Measurements from ENCODE around the gene SPATA16. TPM values are rescaled to one million over a fixed set of nuclear protein-coding genes. Genes with fewer than 3 reads are reported as not detected.
"Not testable (repeated sequence)": the region's sequence is repeated elsewhere in the genome, so short reads cannot be mapped to it uniquely, and the experiment has no call there.

Gene SPATA16
- not detected for total RNA-seq
- long read RNA-seq, result 0 reads

- intact Hi-C loops (cut with DNase I), result no loop called here
- no peak for DNase-seq (ENCODE audit: low spot score)
Measured at GRCh38 chr3:173140986-173141385, at the start of gene SPATA16. TSS of gene SPATA16 (minus strand) at chr3:173141235. CDS start at chr3:173117731, 23,504 bp downstream.

GRCh38 chr3:173183022-173183421, 42.0 kb upstream of the SPATA16 start:
- DNase-seq (ENCODE audit: low spot score); intact Hi-C loops (cut with DNase I): not testable (repeated sequence)

GRCh38 chr3:173173652-173174051, 32.6 kb upstream of the SPATA16 start:
- DNase-seq (ENCODE audit: low spot score), result no peak
- intact Hi-C loops (cut with DNase I), result no loop called here

GRCh38 chr3:173159139-173159538, 18.1 kb upstream of the SPATA16 start:
- intact Hi-C loops (cut with DNase I), result not testable (repeated sequence)

GRCh38 chr3:173156533-173156932, 15.5 kb upstream of the SPATA16 start:
- intact Hi-C loops (cut with DNase I); DNase-seq (ENCODE audit: low spot score): not testable (repeated sequence)

More at GRCh38 chr3:173159139-173159538, 18.1 kb upstream of the SPATA16 start:
- not testable (repeated sequence) for DNase-seq (ENCODE audit: low spot score)

GRCh38 chr3:173153631-173154030, 12.6 kb upstream of the SPATA16 start:
- no peak for DNase-seq (ENCODE audit: low spot score)
- intact Hi-C loops (cut with DNase I), result no loop called here

GRCh38 chr3:173139420-173139819, 1.6 kb downstream of the SPATA16 start:
- DNase-seq (ENCODE audit: low spot score), result no peak
- intact Hi-C loops (cut with DNase I), result no loop called here

GRCh38 chr3:173138026-173138425, 3.0 kb downstream of the SPATA16 start:
- DNase-seq (ENCODE audit: low spot score), result no peak
- intact Hi-C loops (cut with DNase I), result no loop called here

GRCh38 chr3:173135059-173135458, 6.0 kb downstream of the SPATA16 start:
- DNase-seq (ENCODE audit: low spot score), result no peak
- intact Hi-C loops (cut with DNase I), result no loop called here

- DNase-seq (ENCODE audit: low spot score), result no peak
- intact Hi-C loops (cut with DNase I), result no loop called here
Measured at GRCh38 chr3:173128633-173129032, 12.4 kb downstream of the SPATA16 start.

- intact Hi-C loops (cut with DNase I), result no loop called here
- no peak for DNase-seq (ENCODE audit: low spot score)
Measured at GRCh38 chr3:173111321-173111720, 29.7 kb downstream of the SPATA16 start.

GRCh38 chr3:173109143-173109542, 31.9 kb downstream of the SPATA16 start:
- DNase-seq (ENCODE audit: low spot score), result no peak
- intact Hi-C loops (cut with DNase I), result no loop called here

- intact Hi-C loops (cut with DNase I), result no loop called here
- DNase-seq (ENCODE audit: low spot score), result no peak
Measured at GRCh38 chr3:173103469-173103868, 37.6 kb downstream of the SPATA16 start.

- intact Hi-C loops (cut with DNase I), result no loop called here
- DNase-seq (ENCODE audit: low spot score), result no peak
Measured at GRCh38 chr3:173098959-173099358, 42.1 kb downstream of the SPATA16 start.

- DNase-seq (ENCODE audit: low spot score), result no peak
- intact Hi-C loops (cut with DNase I), result no loop called here
Measured at GRCh38 chr3:173096994-173097785, 43.8 kb downstream of the SPATA16 start.

GRCh38 chr3:173096140-173096539, 44.9 kb downstream of the SPATA16 start:
- no peak for DNase-seq (ENCODE audit: low spot score)
- intact Hi-C loops (cut with DNase I), result no loop called here

- no peak for DNase-seq (ENCODE audit: low spot score)
- intact Hi-C loops (cut with DNase I), result no loop called here
Measured at GRCh38 chr3:173092038-173092437, 49.0 kb downstream of the SPATA16 start.

- intact Hi-C loops (cut with DNase I), result no loop called here
Measured at GRCh38 chr3:173090492-173090891, 50.5 kb downstream of the SPATA16 start.

GRCh38 chr3:173089283-173089682, 51.8 kb downstream of the SPATA16 start:
- DNase-seq (ENCODE audit: low spot score), result no peak
- intact Hi-C loops (cut with DNase I), result no loop called here

More at GRCh38 chr3:173090492-173090891, 50.5 kb downstream of the SPATA16 start:
- DNase-seq (ENCODE audit: low spot score), result no peak

- intact Hi-C loops (cut with DNase I), result no loop called here
- DNase-seq (ENCODE audit: low spot score), result no peak
Measured at GRCh38 chr3:173078525-173078924, 62.5 kb downstream of the SPATA16 start.
